ENCODE data around the gene LGALS9.

LGALS9 gene

DNA sequence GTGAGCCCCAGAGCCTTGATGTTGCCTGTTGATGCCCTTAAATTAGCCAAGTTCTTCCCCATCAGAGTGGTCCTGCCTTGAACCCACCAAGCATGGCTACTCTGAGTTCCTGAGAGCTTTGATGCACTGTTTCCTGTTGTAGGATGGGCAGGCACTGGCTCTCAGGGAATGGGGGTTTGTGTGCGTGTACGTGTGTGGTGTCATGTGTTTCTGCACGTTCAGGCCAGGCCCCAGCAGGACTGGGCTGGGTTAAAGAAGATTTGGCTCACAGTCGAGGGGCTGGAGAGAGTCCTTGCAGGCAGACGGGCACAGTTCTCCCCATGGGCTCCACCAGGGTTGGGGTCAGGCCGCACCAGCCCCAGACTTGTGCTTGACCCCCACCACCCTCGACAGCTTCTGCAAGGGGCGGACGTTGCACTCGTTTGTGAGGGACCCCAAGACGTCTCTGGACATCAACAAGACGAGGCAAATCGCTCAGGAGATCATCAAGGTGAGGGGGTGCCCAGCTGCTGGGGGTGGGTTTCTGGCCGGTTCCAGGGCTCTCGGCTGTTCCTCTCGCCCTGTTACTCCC lies 23.4 kb upstream of the LGALS9 start:
- Histone ChIP-seq H3K9me3 (ENCODE audit: low read depth, low read length) (no peaks in the 10 kb centered on the region), H3K36me3 (ENCODE audit: insufficient read depth, low read length) (peaks cover 76% of the 10 kb centered on the region), H3K9ac (ENCODE audit: insufficient read length) (no peak overlapping the region), H3K27ac (no peak overlapping the region), H3K4me3 (no peak overlapping the region)
- TF ChIP-seq POLR2AphosphoS5 (IDR thresholded peaks at IDR 0.05; ENCODE audit: borderline replicate concordance, low read depth, low read length): no peak
- no peak for TF ChIP-seq EZH2 (IDR thresholded peaks at IDR 0.05)
- no peak for TF ChIP-seq FOXP2 (optimal IDR thresholded peaks at IDR 0.05; ENCODE audit: control extremely low read depth, extremely low read length, insufficient read depth)
- DNase-seq (ENCODE audit: low read depth, low spot score): no peak

DNA sequence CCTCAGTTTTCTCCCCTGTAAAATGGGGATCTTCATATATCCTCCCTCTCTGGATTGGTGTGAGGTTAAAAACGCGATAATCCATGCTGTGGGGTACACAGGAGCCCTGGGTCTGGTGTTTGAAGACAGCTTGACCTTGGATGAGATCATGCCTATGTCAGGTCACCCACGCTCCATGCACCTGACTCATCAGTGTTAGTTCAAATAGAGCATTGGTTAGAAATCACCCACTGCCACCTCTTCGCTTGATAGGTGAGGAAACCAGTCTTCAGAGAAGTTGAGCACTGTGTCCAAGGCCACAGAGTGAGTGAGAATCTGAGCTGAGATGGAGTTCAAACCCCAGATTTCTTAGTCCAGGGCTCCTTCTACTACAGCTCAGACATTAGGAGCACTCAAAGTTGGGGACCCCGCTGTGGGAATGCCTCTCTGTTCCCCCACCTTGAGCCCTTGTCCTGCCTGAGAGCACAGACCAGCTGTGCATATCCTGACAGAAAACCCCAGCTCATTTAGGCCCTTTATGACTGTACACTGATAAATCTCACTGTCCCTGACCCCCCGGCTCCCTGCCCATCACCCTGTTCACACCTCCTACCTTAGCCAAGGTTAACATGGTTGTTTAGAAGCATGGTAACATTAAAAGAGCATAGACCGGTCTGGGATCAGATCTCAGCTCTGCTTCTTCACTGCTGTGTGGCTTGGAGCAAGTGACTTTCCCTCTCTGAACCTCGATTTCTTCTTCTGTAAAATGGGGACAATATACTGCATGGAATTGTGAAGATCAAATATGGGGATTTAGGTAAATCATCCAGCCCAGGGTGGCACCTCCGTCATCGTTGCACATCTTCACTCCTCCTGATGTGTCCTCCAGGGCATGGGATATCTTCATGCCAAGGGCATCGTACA lies 22.4 kb upstream of the LGALS9 start:
- Histone ChIP-seq H3K36me3 (ENCODE audit: insufficient read depth, low read length) (peaks cover 84% of the 10 kb centered on the region), H3K9ac (ENCODE audit: insufficient read length) (no peak overlapping the region), H3K27ac (no peak overlapping the region), H3K9me3 (ENCODE audit: low read depth, low read length) (no peaks in the 10 kb centered on the region), H3K4me3 (no peak overlapping the region)
- TF ChIP-seq POLR2AphosphoS5 (IDR thresholded peaks at IDR 0.05; ENCODE audit: borderline replicate concordance, low read depth, low read length): no peak
- TF ChIP-seq EZH2 (IDR thresholded peaks at IDR 0.05): no peak
- no peak for DNase-seq (ENCODE audit: low read depth, low spot score)

- Histone ChIP-seq H3K9me3 (ENCODE audit: low read depth, low read length) (no peaks in the 10 kb centered on the region), H3K36me3 (ENCODE audit: insufficient read depth, low read length) (peaks cover 80% of the 10 kb centered on the region), H3K27ac (no peak overlapping the region), H3K4me3 (no peak overlapping the region), H3K9ac (ENCODE audit: insufficient read length) (no peak overlapping the region)
- DNase-seq (ENCODE audit: low read depth, low spot score): no peak
- TF ChIP-seq FOXP2 (optimal IDR thresholded peaks at IDR 0.05; ENCODE audit: control extremely low read depth, extremely low read length, insufficient read depth) (no peak), POLR2AphosphoS5 (IDR thresholded peaks at IDR 0.05; ENCODE audit: borderline replicate concordance, low read depth, low read length) (no peak), EZH2 (IDR thresholded peaks at IDR 0.05) (no peak)
Measured at GRCh38 chr17:27609611-27610303, 21.2 kb upstream of the LGALS9 start.

GRCh38 chr17:27610304-27610677 lies 20.7 kb upstream of the LGALS9 start:
- H3K4me3 ChIP-seq: no peak overlapping the region
- H3K9me3 ChIP-seq (ENCODE audit: low read depth, low read length): no peaks in the 10 kb centered on the region
- H3K9ac ChIP-seq (ENCODE audit: insufficient read length): no peak overlapping the region
- H3K36me3 ChIP-seq (ENCODE audit: insufficient read depth, low read length): peaks cover 80% of the 10 kb centered on the region
- no peak for DNase-seq (ENCODE audit: low read depth, low spot score)
- no peak overlapping the region for H3K27ac ChIP-seq
- no peak for TF ChIP-seq FOXP2 (optimal IDR thresholded peaks at IDR 0.05; ENCODE audit: control extremely low read depth, extremely low read length, insufficient read depth)
- TF ChIP-seq POLR2AphosphoS5 (IDR thresholded peaks at IDR 0.05; ENCODE audit: borderline replicate concordance, low read depth, low read length): no peak
- no peak for TF ChIP-seq EZH2 (IDR thresholded peaks at IDR 0.05)

DNA sequence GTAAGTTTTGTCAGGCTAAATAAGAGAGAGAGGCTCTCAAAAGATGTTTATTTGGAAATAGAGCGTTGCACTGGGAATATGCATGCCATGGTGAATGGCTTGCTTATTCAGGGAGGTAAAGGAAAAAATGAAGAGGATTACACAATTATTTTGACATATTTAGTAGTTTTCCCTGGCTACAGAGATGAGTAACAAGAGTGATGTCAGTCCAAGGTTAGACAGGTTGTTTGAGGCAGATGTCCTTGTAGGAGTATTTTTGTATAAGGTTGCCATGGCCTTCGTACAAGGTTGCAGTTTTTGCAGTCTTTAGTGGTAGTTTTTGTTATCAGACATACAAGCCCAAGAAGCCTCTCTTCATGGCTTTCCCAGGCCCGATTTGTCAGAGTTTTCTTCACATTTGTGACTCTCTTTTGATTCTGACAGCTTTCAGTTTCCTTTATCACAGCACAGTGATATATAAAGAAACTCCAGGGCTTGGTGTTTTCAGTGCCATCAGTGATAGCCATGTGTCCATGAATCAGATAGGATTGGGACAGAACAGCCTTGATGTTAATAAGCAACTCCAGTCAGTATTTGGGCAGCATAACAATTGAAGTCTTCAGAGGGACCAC lies 18.7 kb upstream of the LGALS9 start:
- H3K36me3 ChIP-seq (ENCODE audit: insufficient read depth, low read length): peaks cover 82% of the 10 kb centered on the region
- no peak for DNase-seq (ENCODE audit: low read depth, low spot score)
- no peaks in the 10 kb centered on the region for H3K9me3 ChIP-seq (ENCODE audit: low read depth, low read length)
- no peak overlapping the region for H3K4me3 ChIP-seq
- no peak for TF ChIP-seq POLR2AphosphoS5 (IDR thresholded peaks at IDR 0.05; ENCODE audit: borderline replicate concordance, low read depth, low read length)
- TF ChIP-seq FOXP2 (optimal IDR thresholded peaks at IDR 0.05; ENCODE audit: control extremely low read depth, extremely low read length, insufficient read depth): no peak
- no peak for TF ChIP-seq EZH2 (IDR thresholded peaks at IDR 0.05)
- H3K27ac ChIP-seq: no peak overlapping the region
- H3K9ac ChIP-seq (ENCODE audit: insufficient read length): no peak overlapping the region

DNA sequence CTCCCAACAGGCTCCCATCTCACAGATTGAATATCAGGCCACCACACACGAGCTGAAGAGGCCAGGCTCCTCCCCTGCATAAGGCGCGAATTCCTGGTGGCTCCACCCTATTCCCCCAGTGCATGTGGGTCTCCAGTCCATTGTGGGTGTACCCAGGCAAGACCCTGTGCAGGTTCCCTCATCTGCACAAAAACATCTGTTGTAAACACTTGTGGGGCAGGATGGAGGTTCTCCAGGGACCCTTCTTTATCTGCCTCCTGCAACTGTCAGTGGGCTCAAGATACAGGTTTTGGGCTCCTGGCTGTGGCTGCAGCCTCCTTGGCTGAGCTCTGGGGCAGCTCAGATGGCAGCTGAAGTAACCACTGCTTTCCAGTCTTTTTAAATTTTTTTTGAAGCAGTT lies 17.6 kb upstream of the LGALS9 start:
- DNase-seq (ENCODE audit: low read depth, low spot score): no peak
- Histone ChIP-seq H3K4me3 (no peak overlapping the region), H3K36me3 (ENCODE audit: insufficient read depth, low read length) (peaks cover 80% of the 10 kb centered on the region), H3K9ac (ENCODE audit: insufficient read length) (no peak overlapping the region), H3K27ac (no peak overlapping the region), H3K9me3 (ENCODE audit: low read depth, low read length) (no peaks in the 10 kb centered on the region)
- TF ChIP-seq POLR2AphosphoS5 (IDR thresholded peaks at IDR 0.05; ENCODE audit: borderline replicate concordance, low read depth, low read length) (no peak), FOXP2 (optimal IDR thresholded peaks at IDR 0.05; ENCODE audit: control extremely low read depth, extremely low read length, insufficient read depth) (no peak), EZH2 (IDR thresholded peaks at IDR 0.05) (no peak)

GRCh38 chr17:27615121-27615520 lies 15.9 kb upstream of the LGALS9 start:
- TF ChIP-seq FOXP2 (optimal IDR thresholded peaks at IDR 0.05; ENCODE audit: control extremely low read depth, extremely low read length, insufficient read depth): no peak
- TF ChIP-seq EZH2 (IDR thresholded peaks at IDR 0.05): no peak
- TF ChIP-seq POLR2AphosphoS5 (IDR thresholded peaks at IDR 0.05; ENCODE audit: borderline replicate concordance, low read depth, low read length): no peak
- no peak overlapping the region for H3K27ac ChIP-seq
- H3K36me3 ChIP-seq (ENCODE audit: insufficient read depth, low read length): peaks cover 71% of the 10 kb centered on the region
- H3K9ac ChIP-seq (ENCODE audit: insufficient read length): no peak overlapping the region
- no peak overlapping the region for H3K4me3 ChIP-seq
- no peaks in the 10 kb centered on the region for H3K9me3 ChIP-seq (ENCODE audit: low read depth, low read length)
- DNase-seq (ENCODE audit: low read depth, low spot score): no peak

GRCh38 chr17:27616414-27616813 lies 14.6 kb upstream of the LGALS9 start:
- Histone ChIP-seq H3K27ac (no peak overlapping the region), H3K4me3 (no peak overlapping the region), H3K9me3 (ENCODE audit: low read depth, low read length) (no peaks in the 10 kb centered on the region), H3K36me3 (ENCODE audit: insufficient read depth, low read length) (peaks cover 71% of the 10 kb centered on the region), H3K9ac (ENCODE audit: insufficient read length) (no peak overlapping the region)
- TF ChIP-seq FOXP2 (optimal IDR thresholded peaks at IDR 0.05; ENCODE audit: control extremely low read depth, extremely low read length, insufficient read depth) (no peak), POLR2AphosphoS5 (IDR thresholded peaks at IDR 0.05; ENCODE audit: borderline replicate concordance, low read depth, low read length) (no peak), EZH2 (IDR thresholded peaks at IDR 0.05) (no peak)
- no peak for DNase-seq (ENCODE audit: low read depth, low spot score)

All from SK-N-MC (cell line).